HTR-8/SVneo (cell line): ENCODE measurements around the gene TEX261.

Experiments used
- DNase-seq: peaks from one replicate; pipeline ENCODE4 v3.0.0; 2011; ENCODE audit warnings: low spot score, mixed read lengths; ENCODE audit not compliant: insufficient read length
- FAIRE-seq: peaks from 2 replicates; lab custom pipeline; 2011; peaks lifted over from hg19 to GRCh38; lab: Jason Lieb, UNC

The TEX261 gene

DNA sequence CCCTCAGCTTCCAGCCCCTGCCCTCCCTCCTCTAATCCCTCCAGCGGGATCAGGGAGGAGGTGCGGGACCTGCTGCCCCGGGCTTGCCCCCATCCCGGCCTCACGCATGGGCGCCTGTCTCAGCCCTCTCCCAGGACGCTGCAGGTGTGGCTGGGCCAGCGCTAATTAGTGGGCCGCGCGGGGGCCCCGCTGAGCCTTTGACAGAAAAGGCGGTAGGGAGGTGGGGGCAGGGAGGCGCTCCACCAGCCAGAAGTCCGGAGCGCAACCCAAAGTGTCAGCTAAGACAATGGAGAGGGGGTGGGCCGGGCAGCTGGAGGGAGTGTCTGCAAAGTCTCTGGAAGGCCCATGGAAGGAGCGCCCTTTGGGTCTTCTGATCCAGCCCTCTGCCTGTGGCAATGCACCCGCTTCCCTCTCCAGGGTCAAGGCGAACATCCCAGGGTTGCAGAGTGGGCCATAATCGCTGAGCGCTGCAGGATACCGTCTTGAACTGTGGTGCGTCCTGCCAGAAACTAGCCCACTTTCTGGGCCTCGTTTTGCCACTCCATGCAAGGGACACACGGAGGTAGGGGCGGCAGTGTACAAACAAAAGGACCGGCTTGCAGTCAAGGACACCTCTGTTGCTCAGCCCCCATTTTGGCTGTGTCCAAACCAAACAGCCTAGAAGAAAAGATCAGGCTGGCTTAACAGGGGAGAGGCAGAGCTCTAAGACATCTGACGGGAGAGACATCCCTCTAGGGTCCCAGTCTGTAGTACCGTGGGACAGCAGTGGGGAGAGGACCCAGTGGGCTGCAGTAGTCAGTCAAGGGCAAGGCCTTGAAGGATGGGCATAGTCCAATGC lies 55.5 kb downstream of the TEX261 start:
- no peak for FAIRE-seq

DNA sequence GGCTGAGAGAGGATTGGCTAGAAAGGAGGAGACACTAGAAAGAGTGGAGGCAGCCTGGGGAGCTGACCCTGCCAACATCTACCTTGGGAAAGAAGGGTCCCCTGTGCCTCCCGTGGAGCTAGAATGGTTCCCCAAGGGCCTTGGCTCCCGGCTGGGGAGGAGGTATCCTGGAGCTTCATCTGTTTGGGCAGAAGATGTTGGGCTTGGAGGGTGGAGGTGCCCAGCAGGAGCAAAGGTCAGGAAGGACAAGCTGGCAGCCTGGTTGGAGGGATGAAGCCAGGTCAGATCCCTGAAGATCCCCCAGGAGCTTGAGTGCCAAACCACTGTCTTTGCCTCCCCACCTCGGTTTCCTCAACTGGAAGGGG lies 56.1 kb downstream of the TEX261 start:
- no peak for FAIRE-seq
- no peak for DNase-seq

More for the DNA sequence above, 55.5 kb downstream of the TEX261 start:
- DNase-seq = no peak

DNA sequence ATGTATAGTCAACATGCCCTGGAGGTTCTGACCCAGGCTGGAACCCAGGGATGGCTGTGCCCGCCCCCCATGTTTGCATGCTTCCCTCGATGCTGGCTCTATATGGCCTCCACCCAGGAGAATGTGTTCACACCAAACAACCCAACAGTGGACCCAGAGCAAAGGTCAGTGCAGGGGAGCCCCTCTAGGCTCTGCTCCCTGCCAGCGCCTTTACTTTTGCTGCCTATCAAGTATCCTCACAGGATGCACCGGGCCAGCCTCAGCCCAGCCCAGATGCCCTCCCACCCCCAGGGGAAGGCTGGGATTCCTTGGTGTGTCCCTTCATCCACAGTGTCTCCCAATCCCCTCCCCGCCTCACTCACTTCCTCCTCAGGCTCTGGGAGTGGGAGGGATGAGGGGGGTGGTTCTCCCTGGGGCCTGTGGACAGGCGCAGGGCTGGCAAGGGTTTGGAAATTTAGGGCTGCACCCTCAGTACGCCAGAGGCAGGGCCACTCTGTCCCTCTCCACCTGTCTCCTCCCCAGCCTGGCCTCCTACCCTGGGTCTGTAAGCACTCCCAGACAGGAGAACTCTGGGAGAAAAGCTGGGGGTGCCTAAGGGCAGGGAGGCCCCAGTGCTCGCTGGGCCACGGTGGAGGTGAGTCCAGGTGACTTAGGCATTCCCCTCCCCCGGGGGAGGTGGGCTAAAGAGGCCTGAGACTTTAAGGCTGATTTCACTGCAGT lies 56.6 kb downstream of the TEX261 start:
- DNase-seq = no peak

DNA sequence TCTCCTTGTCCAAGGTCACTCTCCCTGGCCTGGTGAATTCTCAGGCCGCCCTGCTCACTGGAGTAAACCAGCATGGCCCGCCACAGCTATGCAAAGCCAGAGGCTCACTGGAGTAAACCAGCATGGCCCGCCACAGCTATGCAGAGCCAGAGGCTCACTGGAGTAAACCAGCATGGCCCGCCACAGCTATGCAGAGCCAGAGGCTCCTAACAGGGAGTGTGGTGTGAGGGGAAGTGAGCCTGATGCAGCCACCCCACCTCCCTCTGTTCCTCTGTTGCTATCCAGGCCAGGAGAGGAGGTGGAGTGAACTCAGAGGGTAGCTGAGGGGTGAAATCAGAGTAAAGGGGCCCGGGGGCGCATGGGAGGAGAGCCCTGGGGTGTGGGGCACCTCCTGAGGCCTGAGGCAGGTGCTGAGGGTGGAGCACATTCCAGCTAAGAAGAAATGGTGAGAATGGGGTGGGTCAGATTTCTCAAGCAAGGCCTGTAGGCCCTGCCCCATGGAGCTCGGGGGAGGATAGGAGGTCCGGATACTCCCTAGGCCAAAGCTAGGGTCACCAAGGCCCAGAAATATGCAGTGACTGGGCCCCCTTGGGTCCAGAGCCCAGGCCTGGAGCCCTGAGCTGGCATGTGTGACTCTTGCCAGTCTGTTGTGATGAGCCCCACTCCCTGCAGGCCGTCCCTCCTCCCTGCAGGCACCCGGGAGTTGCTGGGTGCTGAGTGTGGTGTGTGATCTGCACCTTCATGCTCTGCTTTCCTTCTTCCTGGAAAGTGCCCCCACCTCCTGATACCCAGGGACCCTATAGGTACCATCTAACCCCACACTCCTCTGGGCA lies 57.5 kb downstream of the TEX261 start:
- DNase-seq (no peak), FAIRE-seq (no peak)

More for the DNA sequence above, 56.6 kb downstream of the TEX261 start:
- no peak for FAIRE-seq

DNA sequence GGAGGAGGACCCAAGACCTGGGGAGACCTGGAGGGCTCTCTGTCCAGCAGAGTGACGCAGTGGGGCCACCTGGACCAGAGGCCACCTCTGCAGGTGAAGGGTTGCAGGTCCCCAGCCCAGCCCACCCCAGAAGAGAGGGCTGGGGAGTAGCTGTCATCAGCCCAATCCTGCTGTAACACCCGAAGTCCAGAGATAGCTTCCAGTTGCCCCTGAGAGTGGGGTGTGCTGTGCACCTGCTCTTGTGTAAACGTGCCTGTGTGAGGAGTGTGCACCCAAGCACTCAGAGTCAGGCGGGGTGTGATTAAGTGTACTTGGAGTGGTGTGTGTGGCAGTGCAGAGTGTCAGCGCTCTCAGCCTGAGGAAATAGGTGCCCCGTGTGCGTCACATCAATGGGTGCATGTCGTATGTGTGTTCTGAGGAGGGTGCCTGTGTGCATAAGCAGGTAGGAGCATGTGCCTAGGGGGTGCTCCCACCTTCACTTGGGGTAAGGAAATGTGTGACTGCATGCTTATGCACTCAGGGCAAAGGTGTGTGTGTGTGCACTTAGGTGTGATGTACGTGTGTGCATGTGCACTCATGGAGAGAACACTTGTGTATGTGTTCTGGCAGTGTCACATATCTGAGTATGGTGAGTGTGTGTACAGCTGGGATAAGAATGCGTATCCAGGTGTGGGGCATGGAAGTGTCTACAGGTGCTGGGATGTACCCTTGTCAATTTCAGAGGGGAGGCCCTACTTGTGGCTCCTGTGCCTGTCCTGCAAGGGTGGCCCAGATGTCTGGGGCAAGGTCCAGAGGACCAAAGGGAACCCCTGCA lies 58.3 kb downstream of the TEX261 start:
- DNase-seq (no peak), FAIRE-seq (peak; percentile 64)
